Hepatocyte (in vitro differentiated cells): ENCODE results near the gene RNASE13. TPM values are rescaled to one million over a fixed set of nuclear protein-coding genes. Genes with fewer than 3 reads are reported as not detected.
A peak's percentile ranks its signal among the peaks of the same experiment; 100 is the strongest.
"Not testable (repeated sequence)": the region's sequence is repeated elsewhere in the genome, so short reads cannot be mapped to it uniquely, and the experiment has no call there.

Experiments
- DNase-seq: peaks from one replicate; pipeline ENCODE4 v3.0.0-alpha.2; 2016; ENCODE audit warnings: low spot score
- H2AFZ ChIP-seq: fragments of 200-600 bp; sonication (generic); 2 replicates; pipeline ENCODE4 v1.6.0; 2016; ENCODE audit warnings: antibody characterized with exemption, mild to moderate bottlenecking
- H3K27ac ChIP-seq: fragments of 200-600 bp; sonication (generic); 2 replicates; pipeline ENCODE4 v1.5.1; 2016; ENCODE audit warnings: mild to moderate bottlenecking
- H3K27me3 ChIP-seq: fragments of 200-600 bp; sonication (generic); 2 replicates; pipeline ENCODE4 v1.6.1; 2016
- H3K36me3 ChIP-seq: fragments of 200-600 bp; sonication (generic); replicated peaks from 2 replicates; pipeline ENCODE4 v1.5.1; 2016; ENCODE audit warnings: low read depth; ENCODE audit not compliant: insufficient read depth
- H3K4me1 ChIP-seq: fragments of 200-600 bp; sonication (generic); 2 replicates; pipeline ENCODE4 v1.5.1; 2016; ENCODE audit warnings: mild to moderate bottlenecking, moderate library complexity; ENCODE audit not compliant: insufficient read depth
- H3K4me2 ChIP-seq: fragments of 200-600 bp; sonication (generic); 2 replicates; pipeline ENCODE4 v1.6.0; 2016
- H3K4me3 ChIP-seq: fragments of 200-600 bp; sonication (generic); 2 replicates; pipeline ENCODE4 v1.5.1; 2016; ENCODE audit warnings: mild to moderate bottlenecking
- H3K79me2 ChIP-seq: fragments of 200-600 bp; sonication (generic); 2 replicates; pipeline ENCODE4 v1.6.0; 2017; ENCODE audit warnings: mild to moderate bottlenecking
- H3K9me2 ChIP-seq: fragments of 200-600 bp; sonication (generic); replicated peaks from 2 replicates; pipeline ENCODE4 v1.6.0; 2017; ENCODE audit warnings: mild to moderate bottlenecking; ENCODE audit not compliant: insufficient read depth
- H3K9me3 ChIP-seq: fragments of 200-600 bp; sonication (generic); 2 replicates; pipeline ENCODE4 v1.5.1; 2016; ENCODE audit warnings: low read depth, mild to moderate bottlenecking
- H4K20me1 ChIP-seq: fragments of 200-600 bp; sonication (generic); 2 replicates; pipeline ENCODE4 v1.6.0; 2016; ENCODE audit warnings: mild to moderate bottlenecking; ENCODE audit not compliant: insufficient read depth, poor library complexity, severe bottlenecking
- EZH2 ChIP-seq: fragments of 200-600 bp; sonication (generic); IDR thresholded peaks from 2 replicates; pipeline ENCODE4 v1.6.1; 2016; ENCODE audit warnings: antibody characterized with exemption, mild to moderate bottlenecking, borderline replicate concordance
- EZH2phosphoT487 ChIP-seq: fragments of 200-600 bp; sonication (generic); IDR thresholded peaks from one replicate; pipeline ENCODE4 v1.6.1; 2018; ENCODE audit warnings: antibody characterized with exemption, mild to moderate bottlenecking, low read depth, moderate library complexity; ENCODE audit not compliant: unreplicated experiment, severe bottlenecking
- WGBS: methylation state at CpG from one replicate; pipeline ENCODE4 v1.1.6; 2016; ENCODE audit warnings: low lambda C conversion rate; ENCODE audit errors: missing lambda C conversion rate; 5-methylcytosine and 5-hydroxymethylcytosine counted together
- polyA plus RNA-seq: library from polyadenylated mRNA; unstranded; fragments of >200 nt; fragmentation: Nextera tagmentation; extraction: Ambion mirVana; gene quantifications from 2 replicates; pipeline ENCODE4 v1.2.1, GENCODE V29; 2016
- total RNA-seq: library from RNA; depleted of rRNA; stranded (reverse); fragments of >200 nt; gene quantifications from 2 replicates; pipeline ENCODE4 v1.2.3, GENCODE V29; 2014
- TF ChIP-seq, protein P1 (sequence below): fragments of 200-600 bp; sonication (generic); IDR thresholded peaks from 2 replicates; pipeline ENCODE4 v1.5.1; 2016; ENCODE audit warnings: antibody characterized with exemption, mild to moderate bottlenecking; ENCODE audit not compliant: poor library complexity

Gene RNASE13
- total and polyA plus RNA-seq, 2 experiments from 2014 or later = not detected

DNA sequence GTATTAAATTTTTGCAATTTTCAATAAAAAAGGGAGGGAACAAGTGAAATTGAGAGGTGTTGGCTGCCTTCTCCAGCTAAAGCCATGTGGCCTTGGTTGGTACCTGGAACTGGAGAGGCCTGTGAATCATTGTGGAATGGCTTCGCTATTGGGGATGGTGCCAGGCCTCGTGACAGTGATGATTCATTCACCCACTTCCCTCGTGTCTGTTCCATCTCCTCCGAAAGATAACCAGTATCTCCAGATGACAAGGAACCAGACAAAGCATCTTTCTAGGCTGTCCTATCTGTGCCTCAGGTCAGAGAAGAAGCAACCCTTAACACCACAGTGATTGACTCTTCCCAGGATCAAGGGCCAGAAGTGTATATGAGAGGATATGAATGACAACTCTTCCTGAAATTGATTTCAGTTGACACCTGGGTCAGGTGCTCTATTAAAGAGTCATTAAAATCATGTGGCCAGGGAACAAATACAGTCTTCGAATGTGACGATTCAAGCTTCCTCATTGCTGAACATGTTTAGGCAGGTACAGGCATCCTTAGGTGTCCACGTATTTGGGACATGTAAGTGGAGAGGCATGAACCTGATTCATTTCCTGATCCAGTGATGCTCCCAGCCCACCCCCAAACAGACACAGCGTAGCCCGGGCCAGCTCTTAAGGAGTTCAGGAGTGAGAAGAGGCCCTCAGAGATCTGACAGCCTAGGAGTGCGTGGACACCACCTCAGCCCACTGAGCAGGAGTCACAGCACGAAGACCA is 7.2 kb upstream of the RNASE13 start, which contains the start of gene RNASE7:
Gene RNASE7, plus strand, starts transcription at position 687 of the 758 bp plus-strand sequence. CDS start 631 bp downstream, outside the sequence.
- Histone ChIP-seq H2AFZ (no peak within 1 kb of the TSS), H4K20me1 (no peaks in the 10 kb centered on the region), H3K36me3 (no peaks in the 10 kb centered on the region), H3K4me1 (peaks cover 19% of the 10 kb centered on the region), H3K27me3 (no peaks in the 10 kb centered on the region), H3K4me2 (no peak within 1 kb of the TSS), H3K9me3 (no peaks in the 10 kb centered on the region), H3K79me2 (no peaks in the 10 kb centered on the region), H3K27ac (no peak within 1 kb of the TSS), H3K4me3 (no peak within 1 kb of the TSS), H3K9me2 (no peaks in the 10 kb centered on the region)
- TF ChIP-seq, protein P1, sequence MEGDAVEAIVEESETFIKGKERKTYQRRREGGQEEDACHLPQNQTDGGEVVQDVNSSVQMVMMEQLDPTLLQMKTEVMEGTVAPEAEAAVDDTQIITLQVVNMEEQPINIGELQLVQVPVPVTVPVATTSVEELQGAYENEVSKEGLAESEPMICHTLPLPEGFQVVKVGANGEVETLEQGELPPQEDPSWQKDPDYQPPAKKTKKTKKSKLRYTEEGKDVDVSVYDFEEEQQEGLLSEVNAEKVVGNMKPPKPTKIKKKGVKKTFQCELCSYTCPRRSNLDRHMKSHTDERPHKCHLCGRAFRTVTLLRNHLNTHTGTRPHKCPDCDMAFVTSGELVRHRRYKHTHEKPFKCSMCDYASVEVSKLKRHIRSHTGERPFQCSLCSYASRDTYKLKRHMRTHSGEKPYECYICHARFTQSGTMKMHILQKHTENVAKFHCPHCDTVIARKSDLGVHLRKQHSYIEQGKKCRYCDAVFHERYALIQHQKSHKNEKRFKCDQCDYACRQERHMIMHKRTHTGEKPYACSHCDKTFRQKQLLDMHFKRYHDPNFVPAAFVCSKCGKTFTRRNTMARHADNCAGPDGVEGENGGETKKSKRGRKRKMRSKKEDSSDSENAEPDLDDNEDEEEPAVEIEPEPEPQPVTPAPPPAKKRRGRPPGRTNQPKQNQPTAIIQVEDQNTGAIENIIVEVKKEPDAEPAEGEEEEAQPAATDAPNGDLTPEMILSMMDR = no peak
- TF ChIP-seq EZH2 (no peak), EZH2phosphoT487 (no peak)
- WGBS = 80% methylated on average over 11 of the region's 11 CpGs
- DNase-seq = no peak

- not testable (repeated sequence) for H2AFZ ChIP-seq, H3K79me2 ChIP-seq, H3K9me3 ChIP-seq, H3K9me2 ChIP-seq, H3K4me3 ChIP-seq, DNase-seq, H3K27me3 ChIP-seq, H3K4me2 ChIP-seq, H3K36me3 ChIP-seq, H4K20me1 ChIP-seq, H3K27ac ChIP-seq
- peaks cover 19% of the 10 kb centered on the region for H3K4me1 ChIP-seq
- WGBS = 84% methylated on average over 3 of the region's 3 CpGs
Measured at GRCh38 chr14:21040941-21041340, 6.3 kb upstream of the RNASE13 start.

- H3K9me2 ChIP-seq = no peaks in the 10 kb centered on the region
- H3K4me2 ChIP-seq = no peak overlapping the region
- no peak overlapping the region for H3K27ac ChIP-seq
- DNase-seq = no peak
- H4K20me1 ChIP-seq = no peaks in the 10 kb centered on the region
- H2AFZ ChIP-seq = no peak overlapping the region
- 65% methylated on average over 8 of the region's 8 CpGs for WGBS
- H3K9me3 ChIP-seq = no peaks in the 10 kb centered on the region
- no peaks in the 10 kb centered on the region for H3K27me3 ChIP-seq
- H3K4me1 ChIP-seq = peaks cover 19% of the 10 kb centered on the region
- no peaks in the 10 kb centered on the region for H3K36me3 ChIP-seq
- TF ChIP-seq EZH2 = no peak
- TF ChIP-seq EZH2phosphoT487 = no peak
- TF ChIP-seq, protein P1 = no peak
- no peak overlapping the region for H3K4me3 ChIP-seq
- H3K79me2 ChIP-seq = no peaks in the 10 kb centered on the region
Measured at GRCh38 chr14:21040370-21040925, 5.8 kb upstream of the RNASE13 start.

DNA sequence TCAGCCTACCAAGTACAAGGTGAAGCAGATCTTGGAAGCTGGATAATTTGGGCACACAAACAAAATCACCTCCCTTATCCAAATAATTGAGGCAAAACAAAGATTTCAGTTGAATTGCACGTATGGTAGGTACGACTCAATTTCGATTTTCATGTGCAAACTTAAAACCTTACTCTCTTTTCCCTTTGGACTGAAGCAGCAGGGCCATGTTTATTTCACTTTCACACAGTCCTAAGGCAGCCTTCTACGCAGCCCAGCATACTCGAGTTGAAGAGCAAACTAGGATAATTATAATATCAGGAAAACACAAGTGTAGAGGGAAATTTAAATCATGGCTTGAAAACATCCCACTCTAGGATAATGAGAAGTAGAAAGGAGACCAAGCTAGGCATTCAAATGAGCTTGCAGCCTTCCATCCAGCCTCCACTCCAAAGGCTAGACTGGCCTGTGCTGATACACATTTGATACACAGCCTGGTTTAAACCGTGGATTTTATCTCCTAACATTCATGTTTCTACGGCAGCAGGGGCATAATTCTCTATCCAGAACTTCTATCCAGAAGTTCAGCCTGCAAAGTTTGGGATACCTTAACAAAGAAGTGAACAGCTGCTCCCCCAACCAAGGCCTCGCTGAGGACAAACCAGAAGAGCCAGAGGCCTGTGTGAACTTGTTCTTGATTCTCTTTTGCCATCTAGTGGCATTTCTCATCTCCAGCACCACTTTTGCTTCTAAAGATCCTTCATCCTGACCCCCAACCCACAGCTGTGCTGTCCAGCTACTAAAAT is 5.2 kb upstream of the RNASE13 start:
- no peak for TF ChIP-seq EZH2phosphoT487
- TF ChIP-seq EZH2 = no peak
- TF ChIP-seq, protein P1 = peak; percentile 78
- Histone ChIP-seq H3K4me3 (no peak overlapping the region), H3K79me2 (no peaks in the 10 kb centered on the region), H3K9me2 (no peaks in the 10 kb centered on the region), H2AFZ (peak overlapping the region; percentile 29), H3K27me3 (no peaks in the 10 kb centered on the region), H3K36me3 (no peaks in the 10 kb centered on the region), H3K9me3 (no peaks in the 10 kb centered on the region), H3K27ac (peak overlapping the region; percentile 69), H3K4me1 (peaks cover 19% of the 10 kb centered on the region), H4K20me1 (no peaks in the 10 kb centered on the region), H3K4me2 (peak overlapping the region; percentile 62)
- peak; percentile 83 for DNase-seq
- 71% methylated on average over 8 of the region's 8 CpGs for WGBS
